Medulla oblongata (tissue), 1 donor: Measurements from ENCODE around the gene KCNQ5.

Source experiments
- DNase-seq: peaks from one replicate; pipeline ENCODE4 v3.0.0-alpha.2; 2015; ENCODE audit errors: extremely low spot score

Gene KCNQ5

DNA sequence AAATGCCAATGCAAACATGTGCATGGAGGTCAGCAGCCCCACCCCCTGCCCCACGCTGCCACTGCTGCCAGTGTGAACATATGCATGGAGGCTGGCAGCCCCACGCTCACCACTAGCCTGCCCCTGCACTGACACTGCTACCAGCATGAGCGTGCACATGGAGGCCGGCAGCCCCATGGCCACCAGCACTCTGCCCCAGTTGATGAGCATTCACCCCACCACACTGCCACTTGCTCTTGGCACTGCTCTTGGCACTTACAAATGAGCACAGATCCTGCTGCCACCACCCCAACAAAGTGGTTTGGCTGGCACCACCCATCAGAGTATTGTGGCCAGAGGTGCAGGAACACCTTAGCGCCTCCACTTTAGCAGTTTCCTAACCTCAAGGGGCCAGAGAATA is 429.3 kb downstream of the KCNQ5 start:
- no peak for DNase-seq

DNA sequence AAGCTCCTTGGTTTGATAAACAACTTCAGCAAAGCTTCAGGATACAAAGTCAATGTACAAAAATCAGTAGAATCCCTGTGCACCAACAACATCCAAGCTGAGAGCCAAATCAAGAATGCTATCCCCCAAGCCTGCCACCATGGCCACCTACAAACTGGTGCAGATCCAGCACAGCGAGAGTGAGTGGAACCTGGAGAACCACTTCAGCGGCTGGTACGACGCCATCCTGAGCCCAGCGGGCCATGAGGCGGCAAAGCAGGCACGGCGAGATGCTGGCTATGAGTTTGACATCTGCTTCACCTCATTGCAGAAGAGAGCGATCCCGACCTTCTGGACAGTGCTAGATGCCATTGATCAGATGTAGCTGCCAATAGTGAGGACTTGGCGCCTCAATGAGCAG is 433.1 kb downstream of the KCNQ5 start:
- DNase-seq = no peak

DNA sequence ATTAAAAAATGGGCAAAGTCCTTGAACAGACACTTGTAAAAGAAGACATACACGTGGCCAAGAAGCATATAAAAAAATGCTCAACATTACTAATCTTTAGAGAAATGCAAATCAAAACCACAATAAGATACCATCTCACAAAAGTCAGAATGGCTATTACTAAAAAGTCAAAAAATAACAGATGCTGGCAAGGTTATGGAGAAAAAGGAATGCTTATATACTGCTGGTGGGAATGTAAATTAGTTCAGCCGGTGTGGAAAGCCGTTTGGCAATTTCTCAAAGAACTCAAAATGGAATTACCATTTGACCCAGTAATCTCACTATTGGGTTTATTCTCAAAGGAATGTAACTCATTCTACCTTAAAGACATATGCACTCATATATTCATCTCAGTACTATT is 436.9 kb downstream of the KCNQ5 start:
- DNase-seq = no peak

DNA sequence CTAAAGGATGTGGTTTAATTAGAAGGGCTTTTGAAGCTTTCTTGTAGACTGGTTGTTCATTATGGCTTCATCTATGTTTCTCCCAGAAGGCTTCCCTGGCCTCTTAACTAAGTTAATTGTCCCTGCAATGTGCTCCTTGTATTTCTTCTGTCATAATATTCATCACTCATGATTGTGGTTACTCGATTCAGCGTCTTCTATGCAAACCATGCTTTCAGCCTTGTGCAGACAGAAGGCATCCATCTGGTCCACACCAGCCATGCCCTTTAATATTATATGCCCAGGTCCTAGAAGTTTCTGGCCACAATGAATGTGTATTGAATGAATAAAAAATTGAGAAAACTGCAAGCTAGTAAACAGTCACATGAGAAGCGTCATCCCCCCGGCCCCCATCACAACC is 440.3 kb downstream of the KCNQ5 start:
- no peak for DNase-seq

DNA sequence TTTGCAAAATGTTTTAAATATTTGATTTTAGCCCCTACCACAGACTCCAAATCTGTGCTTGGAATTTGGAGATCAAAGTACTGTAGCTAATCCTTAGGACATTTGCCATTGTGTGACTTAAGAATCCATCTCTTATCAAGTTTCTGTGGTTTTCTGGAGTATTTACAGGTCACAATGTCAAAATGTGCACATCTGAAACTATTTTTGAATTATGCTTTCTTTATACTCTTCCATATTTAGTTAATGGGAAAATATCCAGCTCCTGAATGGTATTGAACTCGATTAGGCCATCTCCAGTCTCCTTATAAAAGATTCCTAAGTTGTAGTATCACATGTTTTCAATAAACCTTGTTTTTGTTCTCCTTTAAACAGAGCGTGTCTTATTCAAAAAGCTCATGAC is 441.0 kb downstream of the KCNQ5 start:
- DNase-seq = no peak

DNA sequence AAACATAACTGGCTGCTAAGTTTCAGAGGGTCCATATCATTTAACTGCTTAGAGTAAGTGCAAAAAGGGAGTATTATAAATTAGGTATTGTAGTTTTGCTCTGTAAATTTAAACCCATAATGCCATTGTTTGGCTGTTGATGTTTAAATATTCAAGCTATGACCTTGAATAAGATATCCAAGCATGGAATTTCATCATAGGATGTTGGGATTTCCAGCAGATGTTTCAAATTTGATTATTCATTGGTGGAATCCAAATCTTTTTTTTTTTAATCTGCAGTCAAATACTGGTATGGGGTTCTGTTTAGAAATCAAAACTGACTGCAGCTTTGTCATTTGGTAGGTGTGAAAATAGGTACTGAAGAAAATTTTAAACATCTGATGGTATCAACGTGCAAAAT is 442.4 kb downstream of the KCNQ5 start:
- DNase-seq = no peak

DNA sequence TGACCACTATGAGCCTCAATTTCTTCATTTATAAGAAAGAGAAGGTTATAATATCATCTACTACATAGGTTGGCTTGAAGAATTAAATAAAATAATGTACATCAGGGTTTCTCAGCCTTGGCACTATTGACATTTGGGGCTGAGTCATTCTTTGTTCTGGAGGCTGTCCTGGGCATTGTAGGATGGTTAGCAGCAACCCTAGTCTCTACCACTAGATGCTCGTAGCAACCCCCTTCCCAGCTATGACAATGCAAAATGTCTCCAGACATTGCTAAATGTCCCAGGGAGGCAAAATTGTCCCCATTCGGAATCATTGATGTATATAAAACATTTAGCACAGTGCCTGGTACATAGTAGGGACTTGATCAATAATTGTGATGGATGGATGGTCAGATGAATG is 451.4 kb downstream of the KCNQ5 start:
- no peak for DNase-seq

DNA sequence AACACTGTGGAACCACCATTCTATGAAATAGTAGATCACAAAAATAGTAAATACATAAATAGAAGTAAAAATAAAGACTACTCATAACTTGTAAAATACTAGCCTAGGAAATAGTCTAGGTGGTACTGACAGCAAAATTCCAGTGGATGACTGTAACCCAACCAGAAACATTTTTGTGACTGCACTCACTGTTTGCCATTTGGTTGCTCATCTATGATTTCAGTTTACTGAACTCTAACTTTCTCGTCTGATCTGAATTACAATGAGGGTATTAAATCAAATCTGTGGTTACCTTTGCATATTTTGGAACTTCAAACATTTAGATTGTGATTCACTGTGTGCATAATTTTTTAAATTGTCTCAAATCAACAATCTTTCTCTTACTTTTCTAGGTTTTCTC is 452.3 kb downstream of the KCNQ5 start:
- no peak for DNase-seq

DNA sequence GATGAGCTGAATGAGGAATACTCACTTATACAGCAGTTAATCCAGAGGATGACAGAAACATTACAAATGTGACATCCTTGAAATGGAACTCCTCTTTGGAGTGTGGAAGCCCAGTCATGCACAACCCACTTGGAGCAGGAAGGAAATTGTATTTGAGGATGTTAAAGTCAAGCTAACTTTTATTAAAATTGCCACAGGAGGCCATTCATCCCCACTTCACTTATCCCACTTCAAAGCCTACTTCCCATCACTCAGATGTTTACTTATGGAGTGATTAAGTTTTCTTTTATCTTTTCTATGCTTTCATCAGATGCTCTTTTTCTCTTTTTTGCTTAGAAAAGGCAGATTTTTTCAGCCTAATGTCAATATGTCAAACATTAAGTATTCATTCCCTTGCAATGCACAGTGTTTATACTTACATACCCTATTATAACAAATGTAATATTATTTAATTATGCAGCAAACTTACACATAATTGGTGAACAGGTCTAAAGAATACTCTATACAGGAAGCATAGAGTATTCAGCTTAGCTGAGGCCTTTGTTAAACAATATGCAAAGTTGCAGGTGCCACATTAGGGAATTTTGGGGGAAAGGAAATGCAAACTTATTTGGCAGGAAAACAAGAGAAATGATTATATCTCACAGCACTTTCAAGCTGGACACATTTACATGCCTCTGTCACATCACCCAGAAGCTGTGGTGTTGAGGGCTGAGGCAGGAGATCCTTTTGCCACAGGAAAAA is 454.5 kb downstream of the KCNQ5 start:
- no peak for DNase-seq

DNA sequence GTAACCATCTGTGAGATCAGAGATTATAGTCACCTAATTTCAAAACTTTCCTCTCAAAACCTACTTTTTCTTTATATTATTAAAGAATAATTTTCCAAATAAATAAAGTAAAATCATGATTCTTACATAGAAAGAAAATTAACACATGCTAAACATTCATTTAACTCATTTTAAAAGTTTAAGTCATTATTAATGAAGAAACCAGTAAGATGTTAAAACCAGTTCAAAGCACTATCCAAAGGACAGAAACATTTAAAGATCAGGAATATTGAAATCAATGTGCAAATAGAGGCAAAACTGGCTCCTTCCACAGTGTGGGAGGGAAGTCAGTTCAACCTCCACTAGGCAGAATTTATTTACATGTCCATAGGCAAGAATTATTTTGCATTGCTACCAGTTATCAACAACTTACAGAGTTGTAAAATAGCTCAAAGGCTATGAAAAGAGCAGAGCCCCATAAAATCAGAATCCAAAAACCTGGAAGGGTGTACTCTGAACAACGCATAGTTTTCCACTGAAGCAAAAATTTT is 456.5 kb downstream of the KCNQ5 start:
- no peak for DNase-seq

DNA sequence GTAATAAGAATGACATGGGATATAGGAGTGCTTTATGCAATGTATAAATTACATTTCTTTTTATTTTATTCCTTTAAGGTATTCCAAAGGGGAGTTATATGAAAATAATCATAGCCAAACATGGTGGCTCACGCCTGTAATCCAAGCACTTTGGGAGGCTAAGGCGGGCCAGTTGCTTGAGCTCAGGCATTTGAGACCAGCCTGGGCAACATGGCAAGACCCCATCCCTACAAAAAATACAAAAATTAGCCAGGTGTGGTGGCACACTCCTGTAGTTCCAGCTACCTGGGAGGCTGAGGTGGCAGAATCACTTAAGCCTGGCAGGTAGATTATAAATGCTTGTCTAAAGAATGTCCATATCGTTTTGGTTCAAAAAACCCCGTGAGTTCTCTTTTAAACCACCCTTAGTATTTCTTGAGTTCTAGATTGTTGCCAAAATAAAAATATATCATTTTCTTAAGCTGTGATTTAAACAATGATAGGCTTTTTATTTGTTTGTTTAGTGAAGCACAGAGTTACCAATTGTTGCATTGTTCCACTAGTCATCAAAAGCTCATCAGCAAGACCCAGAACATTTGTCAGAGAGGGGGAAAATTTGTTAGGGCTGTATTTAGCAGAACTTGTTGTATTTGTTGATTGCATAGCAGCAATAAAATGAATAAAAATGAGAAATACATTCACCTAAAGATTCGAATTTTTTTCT is 457.2 kb downstream of the KCNQ5 start:
- no peak for DNase-seq

DNA sequence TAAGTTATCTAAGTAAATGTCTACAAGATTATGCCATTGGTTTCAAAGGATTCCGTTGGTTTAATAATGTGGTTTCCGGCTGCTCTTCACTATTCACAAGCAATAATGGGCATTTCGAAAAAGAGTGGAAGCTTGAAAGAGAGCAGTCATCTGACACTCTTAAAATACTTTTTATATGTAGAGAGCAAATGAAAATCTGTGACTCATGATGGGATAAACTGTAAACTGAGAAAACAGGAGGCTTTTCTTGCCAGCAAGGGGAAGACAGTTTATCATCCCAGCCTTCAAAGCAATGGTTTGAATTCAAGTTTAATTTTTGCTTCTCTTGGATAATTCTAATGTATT is 457.7 kb downstream of the KCNQ5 start:
- no peak for DNase-seq

DNA sequence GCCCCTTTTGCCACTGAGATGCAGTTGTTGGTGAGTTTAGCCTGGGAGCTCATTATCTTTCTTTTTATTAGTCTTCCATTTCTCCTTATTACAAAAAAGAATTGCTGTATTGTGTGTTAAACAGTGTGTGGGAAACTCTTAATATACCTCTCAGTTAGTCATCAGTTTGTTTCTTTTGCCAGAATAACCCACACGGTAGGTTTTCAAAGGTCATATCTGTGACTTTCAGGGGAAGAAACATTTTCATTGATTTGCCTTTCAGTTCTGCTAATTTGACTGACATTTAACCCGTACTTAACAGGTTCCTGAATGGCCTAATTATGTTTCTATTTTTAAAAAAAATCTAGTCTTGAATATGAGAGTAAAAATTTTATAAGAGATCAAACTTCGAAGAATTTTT is 458.1 kb downstream of the KCNQ5 start:
- DNase-seq = no peak

DNA sequence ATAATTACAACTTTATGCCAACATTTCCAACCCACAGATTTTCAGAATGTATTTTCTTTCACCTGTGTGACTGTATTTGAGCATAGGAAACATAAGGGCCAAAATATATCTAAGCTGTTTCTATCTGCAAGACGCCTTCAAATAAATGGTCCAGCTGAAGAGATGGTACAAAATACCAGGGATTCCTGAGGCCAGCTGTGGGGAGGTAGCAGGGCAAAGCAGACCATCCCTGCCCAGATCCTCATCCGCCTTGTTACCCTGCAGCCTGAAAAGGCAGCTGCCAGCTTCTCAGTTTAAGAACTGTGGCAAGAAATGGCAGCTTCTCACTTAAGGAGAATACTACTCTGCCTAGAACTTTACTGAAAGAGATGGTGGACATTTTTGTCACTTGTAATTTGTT is 460.1 kb downstream of the KCNQ5 start:
- DNase-seq = no peak

DNA sequence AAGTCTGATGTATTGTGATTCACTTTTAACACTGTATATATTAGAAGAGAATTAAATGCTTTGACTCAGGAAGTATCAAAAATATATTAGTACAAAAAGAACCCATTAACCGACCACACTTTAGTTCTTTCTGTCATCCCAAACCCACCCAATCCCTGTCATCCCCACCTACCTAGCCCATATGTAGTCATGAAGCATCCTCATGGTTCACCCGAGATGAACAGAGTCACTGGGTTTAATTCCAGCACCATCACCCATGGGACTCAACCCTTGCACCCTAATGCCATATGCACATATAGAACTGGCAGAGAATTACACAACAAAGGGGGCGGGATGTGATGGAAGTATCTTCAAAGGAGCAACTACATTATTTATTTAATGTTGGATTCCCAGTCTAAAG is 462.0 kb downstream of the KCNQ5 start:
- DNase-seq = no peak

DNA sequence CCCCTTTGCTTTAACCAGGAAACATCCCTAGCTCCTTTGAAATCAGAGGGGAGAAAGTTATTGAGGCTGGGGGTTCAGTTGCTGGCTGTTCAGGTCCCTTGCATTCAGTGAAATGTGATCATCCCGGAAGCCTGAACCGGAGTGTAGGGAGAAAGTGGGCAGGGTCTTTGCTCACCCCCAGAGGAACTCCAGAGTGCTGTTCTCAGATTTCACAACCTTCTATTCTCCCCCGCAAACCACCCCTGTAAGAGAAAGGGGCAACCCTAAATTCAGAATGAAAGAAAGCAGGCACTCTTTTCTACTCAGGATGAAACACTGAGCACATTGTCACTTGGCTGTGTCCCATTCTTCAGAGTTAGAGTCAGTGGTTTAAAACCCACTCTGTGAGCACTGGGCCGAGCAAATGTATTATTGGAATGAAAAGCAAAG is 463.6 kb downstream of the KCNQ5 start:
- no peak for DNase-seq

DNA sequence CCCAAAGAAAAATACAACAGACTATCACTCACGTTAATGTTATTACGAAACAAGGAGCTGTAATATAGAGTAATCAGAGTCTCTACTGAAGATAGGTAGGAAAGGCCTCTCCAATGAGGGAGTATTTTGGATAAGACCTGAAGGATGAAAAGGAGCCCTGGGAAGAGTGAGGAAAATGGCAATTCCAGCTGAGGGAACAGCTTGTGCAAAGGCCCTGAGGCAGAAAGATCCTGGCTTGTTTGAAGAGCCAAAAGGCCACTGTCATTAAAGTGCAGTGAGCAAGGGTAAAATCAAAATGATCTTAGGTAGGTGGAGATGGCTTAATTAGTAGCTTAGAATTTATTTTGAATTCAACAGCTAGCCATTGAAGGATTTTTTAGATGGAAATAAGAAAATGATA is 464.9 kb downstream of the KCNQ5 start:
- no peak for DNase-seq

DNA sequence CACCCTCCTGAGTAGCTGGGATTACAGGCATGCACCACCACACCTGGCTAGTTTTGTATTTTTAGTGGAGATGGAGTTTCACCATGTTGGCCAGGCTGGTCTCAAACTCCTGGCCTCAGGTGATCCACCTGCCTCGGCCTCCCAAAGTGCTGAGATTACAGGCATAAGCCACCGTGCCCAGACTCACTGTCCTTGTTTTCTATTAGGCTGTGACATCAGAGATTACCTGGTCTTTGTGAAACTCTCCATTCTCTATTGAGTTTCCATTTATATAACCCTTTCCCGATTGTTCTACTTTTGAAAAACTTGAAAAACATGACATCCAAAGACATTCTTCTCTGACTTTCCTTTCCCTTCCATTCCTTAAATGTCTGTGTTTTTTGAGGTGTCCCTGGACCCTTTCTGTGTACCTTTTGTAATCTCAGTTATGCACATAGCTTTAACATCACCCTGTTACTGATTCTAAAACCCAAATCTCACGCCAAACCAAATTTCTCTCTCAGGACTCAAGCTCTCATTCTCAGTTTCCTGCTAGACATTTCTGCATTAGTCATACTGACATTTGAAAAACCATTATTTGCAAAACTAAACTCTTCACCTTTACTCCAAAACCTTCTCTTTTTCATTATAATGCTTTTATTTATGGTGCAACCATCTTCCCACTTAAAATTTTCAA is 466.4 kb downstream of the KCNQ5 start:
- no peak for DNase-seq

DNA sequence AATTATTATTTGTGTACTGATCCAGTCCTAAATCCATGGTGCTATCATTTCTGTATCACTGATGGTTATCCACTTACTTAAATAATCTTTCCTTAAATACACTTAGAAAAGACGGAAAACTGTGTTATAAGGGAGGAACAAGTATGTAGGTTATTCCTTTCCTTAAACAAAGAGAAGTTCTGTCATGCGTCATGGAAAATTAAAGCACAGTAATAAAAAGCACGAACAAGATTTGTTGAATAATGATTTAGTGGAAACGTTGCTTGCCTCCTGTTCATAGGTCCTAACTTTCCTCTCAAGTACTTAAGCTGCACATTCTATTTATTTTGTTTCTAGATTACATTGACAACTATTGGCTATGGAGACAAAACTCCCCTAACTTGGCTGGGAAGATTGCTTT is 483.1 kb downstream of the KCNQ5 start:
- no peak for DNase-seq

DNA sequence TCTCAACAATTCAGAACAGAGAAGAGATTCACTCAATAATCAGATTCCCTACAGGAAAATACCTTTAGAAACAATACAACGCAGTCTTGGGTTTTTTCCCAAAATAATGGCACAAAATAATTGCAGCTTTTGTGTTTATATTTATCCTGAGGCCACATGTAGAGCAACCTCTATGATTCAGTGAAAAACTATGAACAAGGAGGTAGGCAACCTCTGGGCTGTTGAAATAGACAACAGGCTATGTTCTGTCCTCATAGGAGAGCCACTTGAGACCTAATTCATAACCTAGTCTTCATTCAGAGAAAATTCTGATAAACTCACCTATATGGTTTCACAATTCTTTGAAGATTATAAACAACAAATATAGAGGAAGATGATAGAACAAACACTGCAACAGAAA is 485.2 kb downstream of the KCNQ5 start:
- DNase-seq = no peak

DNA sequence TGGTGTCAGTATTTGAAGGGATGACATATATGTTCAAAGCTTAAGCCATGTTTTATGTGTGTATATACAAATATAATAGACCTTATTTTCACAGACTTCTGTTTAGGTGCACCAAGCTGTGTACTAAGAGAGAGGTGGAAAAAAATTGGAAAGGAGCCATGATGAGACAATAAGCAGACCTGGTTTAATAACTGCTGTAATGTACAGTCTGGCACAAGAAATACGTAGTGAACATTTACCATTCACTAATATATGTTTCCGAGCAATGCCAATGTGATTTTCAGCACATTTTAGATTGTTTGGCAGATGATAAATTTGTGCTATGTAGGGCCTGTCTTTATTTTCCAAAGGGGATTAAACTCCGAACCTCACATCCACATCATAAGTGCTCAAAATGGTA is 487.1 kb downstream of the KCNQ5 start:
- no peak for DNase-seq

DNA sequence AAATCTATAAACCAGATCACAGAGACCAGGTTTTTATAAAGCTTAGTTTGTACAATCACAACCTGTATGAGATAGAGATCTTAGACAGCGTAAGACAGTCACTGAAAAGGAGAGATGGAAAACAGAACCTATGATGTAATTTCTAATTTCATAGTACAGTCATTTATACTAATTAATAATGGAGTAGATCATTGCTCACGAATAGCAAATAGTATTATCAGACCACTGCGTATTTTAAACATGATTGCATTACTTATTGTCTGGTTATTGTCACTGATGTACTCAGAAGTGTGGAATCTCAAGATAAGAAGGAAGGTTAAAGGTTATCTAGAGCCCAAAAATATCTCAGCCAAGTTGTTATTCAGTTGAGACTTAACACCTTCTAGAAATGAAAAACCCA is 487.8 kb downstream of the KCNQ5 start:
- DNase-seq = no peak

DNA sequence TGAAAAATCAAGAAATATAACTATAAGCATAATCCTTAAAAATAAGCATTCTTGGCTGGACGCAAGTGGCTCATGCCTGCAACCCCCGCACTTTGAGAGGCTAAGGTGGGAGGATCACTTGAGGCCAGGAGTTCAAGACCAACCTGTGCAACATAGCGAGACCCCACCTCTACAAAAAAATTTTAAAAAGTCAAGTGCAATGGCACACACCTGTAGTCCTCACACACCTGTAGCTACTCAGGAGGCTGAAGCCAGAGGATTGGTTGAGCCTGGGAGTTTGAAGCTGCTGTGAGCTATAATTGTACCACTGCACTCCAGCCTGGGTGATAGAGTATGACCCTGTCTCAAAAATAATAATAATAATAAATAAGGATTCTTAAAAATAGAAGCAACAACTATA is 494.5 kb downstream of the KCNQ5 start:
- no peak for DNase-seq
